Hepatocyte (in vitro differentiated cells): ENCODE data around the gene HELZ2.

Experiments
- CTCF ChIP-seq: fragments of 200-600 bp; sonication (generic); IDR thresholded peaks from 2 replicates; pipeline ENCODE4 v1.5.1; 2016; ENCODE audit warnings: antibody characterized with exemption, mild to moderate bottlenecking; ENCODE audit not compliant: poor library complexity
- EZH2 ChIP-seq: fragments of 200-600 bp; sonication (generic); IDR thresholded peaks from 2 replicates; pipeline ENCODE4 v1.6.1; 2016; ENCODE audit warnings: antibody characterized with exemption, mild to moderate bottlenecking, borderline replicate concordance

- TF ChIP-seq CTCF (no peak), EZH2 (no peak)
Measured at GRCh38 chr20:63622096-63622495, 48.1 kb upstream of the HELZ2 start.
